ENCODE results near the gene MFN1. TPM values are rescaled to one million over a fixed set of nuclear protein-coding genes. Genes with fewer than 3 reads are reported as not detected.

The MFN1 gene
- total RNA-seq, 1 donor from 2014 or later = 42.7 TPM

DNA sequence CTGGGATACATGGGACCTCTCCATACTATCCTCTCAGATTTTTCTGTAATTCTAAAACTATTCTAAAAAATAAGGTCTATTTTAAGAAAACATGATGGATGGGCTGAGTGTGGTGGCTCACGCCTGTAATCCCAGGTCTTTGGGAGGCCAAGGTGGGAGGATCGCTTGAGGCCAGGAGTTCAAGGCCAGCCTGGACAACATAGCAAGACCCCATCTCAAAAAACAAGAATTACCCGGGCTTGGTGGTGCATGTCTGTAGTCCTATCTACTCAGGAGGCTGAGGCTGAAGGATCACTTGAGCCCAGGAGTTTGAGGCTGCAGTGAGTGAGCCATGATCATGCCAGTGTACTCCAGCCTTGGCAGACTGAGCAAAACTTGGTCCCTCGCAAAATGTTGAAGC is 15.3 kb upstream of the MFN1 start:
- no peaks in the 10 kb centered on the region for H3K27me3 Mint-ChIP-seq (ENCODE audit: low read depth)
- DNase-seq (ENCODE audit: low read depth, low spot score) = no peak
- H3K4me1 Mint-ChIP-seq = no peaks in the 10 kb centered on the region
- H3K27ac Mint-ChIP-seq (ENCODE audit: unreplicated experiment) = no peak overlapping the region
- H3K9me3 Mint-ChIP-seq = no peaks in the 10 kb centered on the region
- TF ChIP-seq, protein P1, sequence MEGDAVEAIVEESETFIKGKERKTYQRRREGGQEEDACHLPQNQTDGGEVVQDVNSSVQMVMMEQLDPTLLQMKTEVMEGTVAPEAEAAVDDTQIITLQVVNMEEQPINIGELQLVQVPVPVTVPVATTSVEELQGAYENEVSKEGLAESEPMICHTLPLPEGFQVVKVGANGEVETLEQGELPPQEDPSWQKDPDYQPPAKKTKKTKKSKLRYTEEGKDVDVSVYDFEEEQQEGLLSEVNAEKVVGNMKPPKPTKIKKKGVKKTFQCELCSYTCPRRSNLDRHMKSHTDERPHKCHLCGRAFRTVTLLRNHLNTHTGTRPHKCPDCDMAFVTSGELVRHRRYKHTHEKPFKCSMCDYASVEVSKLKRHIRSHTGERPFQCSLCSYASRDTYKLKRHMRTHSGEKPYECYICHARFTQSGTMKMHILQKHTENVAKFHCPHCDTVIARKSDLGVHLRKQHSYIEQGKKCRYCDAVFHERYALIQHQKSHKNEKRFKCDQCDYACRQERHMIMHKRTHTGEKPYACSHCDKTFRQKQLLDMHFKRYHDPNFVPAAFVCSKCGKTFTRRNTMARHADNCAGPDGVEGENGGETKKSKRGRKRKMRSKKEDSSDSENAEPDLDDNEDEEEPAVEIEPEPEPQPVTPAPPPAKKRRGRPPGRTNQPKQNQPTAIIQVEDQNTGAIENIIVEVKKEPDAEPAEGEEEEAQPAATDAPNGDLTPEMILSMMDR (conservative IDR thresholded peaks at IDR 0.05) = no peak
- H3K4me3 Mint-ChIP-seq = no peak overlapping the region
- peaks cover 21% of the 10 kb centered on the region for H3K36me3 Mint-ChIP-seq (ENCODE audit: low read depth)

DNA sequence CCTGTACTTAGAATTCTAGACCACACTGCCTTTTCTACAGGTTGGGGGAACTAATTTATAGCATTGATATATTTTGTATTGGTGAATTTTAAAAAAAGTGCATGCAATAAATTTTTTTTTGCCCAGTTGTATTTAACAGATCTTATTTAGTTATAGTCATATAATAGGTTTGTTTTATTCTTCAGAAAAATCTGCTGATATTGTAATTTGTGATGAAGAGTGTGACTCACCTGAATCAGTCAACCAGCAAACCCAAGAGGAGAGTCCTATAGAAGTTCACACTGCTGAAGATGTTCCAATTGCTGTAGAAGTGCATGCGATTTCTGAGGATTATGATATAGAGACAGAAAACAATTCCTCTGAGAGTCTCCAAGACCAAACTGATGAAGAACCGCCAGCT is 14.4 kb upstream of the MFN1 start:
- Mint-ChIP-seq H3K4me3 (no peak overlapping the region), H3K27me3 (ENCODE audit: low read depth) (no peaks in the 10 kb centered on the region), H3K9me3 (no peaks in the 10 kb centered on the region), H3K4me1 (no peaks in the 10 kb centered on the region), H3K27ac (ENCODE audit: unreplicated experiment) (no peak overlapping the region), H3K36me3 (ENCODE audit: low read depth) (peaks cover 25% of the 10 kb centered on the region)
- TF ChIP-seq, protein P1 (conservative IDR thresholded peaks at IDR 0.05) = no peak
- DNase-seq (ENCODE audit: low read depth, low spot score) = no peak

GRCh38 chr3:179336345-179336929 is 11.1 kb upstream of the MFN1 start:
- Mint-ChIP-seq H3K36me3 (ENCODE audit: low read depth) (peaks cover 22% of the 10 kb centered on the region), H3K27ac (ENCODE audit: unreplicated experiment) (no peak overlapping the region), H3K4me3 (no peak overlapping the region), H3K9me3 (no peaks in the 10 kb centered on the region), H3K27me3 (ENCODE audit: low read depth) (no peaks in the 10 kb centered on the region), H3K4me1 (no peaks in the 10 kb centered on the region)
- TF ChIP-seq, protein P1 (conservative IDR thresholded peaks at IDR 0.05) = no peak
- no peak for DNase-seq (ENCODE audit: low read depth, low spot score)

GRCh38 chr3:179348325-179349013 is 960 bp downstream of the MFN1 start:
- Mint-ChIP-seq H3K4me1 (peaks cover 22% of the 10 kb centered on the region), H3K27me3 (ENCODE audit: low read depth) (no peaks in the 10 kb centered on the region), H3K9me3 (no peaks in the 10 kb centered on the region), H3K36me3 (ENCODE audit: low read depth) (peaks cover 2% of the 10 kb centered on the region), H3K27ac (ENCODE audit: unreplicated experiment) (peak overlapping the region; percentile 8), H3K4me3 (peak overlapping the region; percentile 99)
- TF ChIP-seq, protein P1 (conservative IDR thresholded peaks at IDR 0.05) = no peak
- DNase-seq (ENCODE audit: low read depth, low spot score) = no peak

- TF ChIP-seq, protein P1 (conservative IDR thresholded peaks at IDR 0.05) = no peak
- Mint-ChIP-seq H3K27me3 (ENCODE audit: low read depth) (no peaks in the 10 kb centered on the region), H3K27ac (ENCODE audit: unreplicated experiment) (no peak overlapping the region), H3K4me1 (no peaks in the 10 kb centered on the region), H3K4me3 (no peak overlapping the region), H3K36me3 (ENCODE audit: low read depth) (peaks cover 30% of the 10 kb centered on the region), H3K9me3 (no peaks in the 10 kb centered on the region)
- DNase-seq (ENCODE audit: low read depth, low spot score) = no peak
Measured at GRCh38 chr3:179355996-179356395, 8.5 kb downstream of the MFN1 start.

Measured in neural crest cell (in vitro differentiated cells).